H9 (cell line): ENCODE measurements around the gene PTPN12. TPM values are rescaled to one million over a fixed set of nuclear protein-coding genes. Genes with fewer than 3 reads are reported as not detected.

Source experiments
- DNase-seq: peaks from one replicate; pipeline ENCODE4 v3.0.0-alpha.2; 2017
- H2AFZ ChIP-seq: one replicate; pipeline ENCODE4 v1.6.1; 2013; ENCODE audit warnings: mild to moderate bottlenecking, low read length, control low read depth, moderate library complexity
- H2AK5ac ChIP-seq: 2 replicates; pipeline ENCODE4 v1.6.1; 2013; ENCODE audit warnings: low read length, control low read depth, mixed read lengths; ENCODE audit not compliant: insufficient read length
- H2BK120ac ChIP-seq: one replicate; pipeline ENCODE4 v1.6.1; 2013; ENCODE audit warnings: low read depth, mild to moderate bottlenecking, low read length, control low read depth, inconsistent platforms; ENCODE audit not compliant: poor library complexity, severe bottlenecking
- H2BK12ac ChIP-seq: 2 replicates; pipeline ENCODE4 v1.6.1; 2013; ENCODE audit warnings: low read length, control low read depth, mixed read lengths, low read depth; ENCODE audit not compliant: insufficient read length
- H2BK15ac ChIP-seq: 2 replicates; pipeline ENCODE4 v1.6.1; 2013; ENCODE audit warnings: low read depth, low read length, control low read depth
- H2BK20ac ChIP-seq: one replicate; pipeline ENCODE4 v1.6.1; 2013; ENCODE audit warnings: low read depth, mild to moderate bottlenecking, low read length, control low read depth, inconsistent platforms; ENCODE audit not compliant: poor library complexity, severe bottlenecking
- H2BK5ac ChIP-seq: 2 replicates; pipeline ENCODE4 v1.6.1; 2013; ENCODE audit warnings: low read length, control low read depth, mixed read lengths; ENCODE audit not compliant: insufficient read length
- H3K14ac ChIP-seq: 2 replicates; pipeline ENCODE4 v1.6.1; 2013; ENCODE audit warnings: low read length, control low read depth; ENCODE audit not compliant: insufficient read depth
- H3K18ac ChIP-seq: 2 replicates; pipeline ENCODE4 v1.6.1; 2013; ENCODE audit warnings: low read depth, mild to moderate bottlenecking, mixed read lengths, low read length, control low read depth; ENCODE audit not compliant: insufficient read length
- H3K23ac ChIP-seq: 2 replicates; pipeline ENCODE4 v1.6.1; 2013; ENCODE audit warnings: low read length, control low read depth, mixed read lengths, low read depth; ENCODE audit not compliant: insufficient read length
- H3K23me2 ChIP-seq: 2 replicates; pipeline ENCODE4 v1.6.1; 2013; ENCODE audit warnings: low read depth, mild to moderate bottlenecking, mixed read lengths, low read length, control low read depth; ENCODE audit not compliant: insufficient read length, poor library complexity, severe bottlenecking
- H3K27ac ChIP-seq: 2 replicates; pipeline ENCODE4 v1.5.1; 2013; ENCODE audit warnings: low read length, control low read depth, mixed read lengths, low read depth; ENCODE audit not compliant: insufficient read length
- H3K27me3 ChIP-seq: 2 replicates; pipeline ENCODE4 v1.6.1; 2013; ENCODE audit warnings: low read length, control low read depth, inconsistent platforms; ENCODE audit not compliant: insufficient read depth
- H3K4ac ChIP-seq: 2 replicates; pipeline ENCODE4 v1.6.1; 2013; ENCODE audit warnings: low read depth, mild to moderate bottlenecking, control low read depth, inconsistent platforms, low read length, moderate library complexity
- H3K4me1 ChIP-seq: 2 replicates; pipeline ENCODE4 v1.6.1; 2013; ENCODE audit warnings: low read length, control low read depth, inconsistent platforms; ENCODE audit not compliant: insufficient read depth
- H3K4me2 ChIP-seq: 2 replicates; pipeline ENCODE4 v1.6.1; 2013; ENCODE audit warnings: low read length, control low read depth, mixed read lengths; ENCODE audit not compliant: insufficient read length, insufficient read depth
- H3K56ac ChIP-seq: 2 replicates; pipeline ENCODE4 v1.6.1; 2013; ENCODE audit warnings: low read depth, mild to moderate bottlenecking, mixed read lengths, low read length, control low read depth; ENCODE audit not compliant: insufficient read length
- H3K79me1 ChIP-seq: 2 replicates; pipeline ENCODE4 v1.6.1; 2013; ENCODE audit warnings: low read depth, mild to moderate bottlenecking, moderate library complexity, low read length, control low read depth, inconsistent platforms; ENCODE audit not compliant: insufficient read depth, poor library complexity, severe bottlenecking
- H3K79me2 ChIP-seq: 2 replicates; pipeline ENCODE4 v1.6.1; 2013; ENCODE audit warnings: low read length, control low read depth, inconsistent platforms; ENCODE audit not compliant: insufficient read depth
- H3K9ac ChIP-seq: 2 replicates; pipeline ENCODE4 v1.6.1; 2013; ENCODE audit warnings: low read length, control low read depth, mixed read lengths; ENCODE audit not compliant: insufficient read length; ENCODE audit errors: extremely low read depth
- H3K9me3 ChIP-seq: one replicate; pipeline ENCODE4 v1.6.1; 2013; ENCODE audit warnings: low read depth, low read length, inconsistent platforms; ENCODE audit not compliant: control insufficient read depth
- H3T11ph ChIP-seq: one replicate; pipeline ENCODE4 v1.6.1; 2013; ENCODE audit warnings: mild to moderate bottlenecking, low read length, control low read depth, inconsistent platforms
- H4K20me1 ChIP-seq: one replicate; pipeline ENCODE4 v1.6.1; 2013; ENCODE audit not compliant: control insufficient read depth, insufficient read length, insufficient read depth
- H4K5ac ChIP-seq: 2 replicates; pipeline ENCODE4 v1.6.1; 2013; ENCODE audit warnings: low read depth, mild to moderate bottlenecking, mixed read lengths, low read length, control low read depth; ENCODE audit not compliant: insufficient read length
- H4K8ac ChIP-seq: replicated peaks from 2 replicates; pipeline ENCODE4 v1.6.1; 2013; ENCODE audit warnings: low read length, control low read depth, mixed read lengths, low read depth; ENCODE audit not compliant: insufficient read length
- H4K91ac ChIP-seq: 2 replicates; pipeline ENCODE4 v1.6.1; 2013; ENCODE audit warnings: low read depth, mild to moderate bottlenecking, moderate library complexity, mixed read lengths, low read length, control low read depth; ENCODE audit not compliant: insufficient read length
- H3K27ac Mint-ChIP-seq, 3 experiments: 2 replicates in 2 of 3; 3 replicates in 1 of 3; pipeline ENCODE4 v1.8.0; 2020 to 2021; ENCODE audit warnings: mixed read lengths in 3 of 3, mild to moderate bottlenecking in 1 of 3, moderate library complexity in 1 of 3
- H3K27me3 Mint-ChIP-seq: 2 replicates; pipeline ENCODE4 v1.8.0; 2021; ENCODE audit warnings: low read depth, mild to moderate bottlenecking, moderate library complexity, mixed read lengths
- H3K36me3 Mint-ChIP-seq, 3 experiments: 2 replicates in 2 of 3; 3 replicates in 1 of 3; pipeline ENCODE4 v1.8.0; 2020 to 2021; ENCODE audit warnings: low read depth in 3 of 3, mixed read lengths in 3 of 3; ENCODE audit not compliant: insufficient read depth in 1 of 3
- H3K4me1 Mint-ChIP-seq, 2 experiments: 2 replicates each; pipeline ENCODE4 v1.8.0; 2020; ENCODE audit warnings: mixed read lengths in 2 of 2
- H3K4me3 Mint-ChIP-seq, 2 experiments: 2 replicates in 1 of 2; 3 replicates in 1 of 2; pipeline ENCODE4 v1.8.0; 2020 to 2021; ENCODE audit warnings: mild to moderate bottlenecking in 2 of 2, mixed read lengths in 2 of 2, moderate library complexity in 1 of 2
- H3K9me3 Mint-ChIP-seq, 2 experiments: 2 replicates in 1 of 2; 3 replicates in 1 of 2; pipeline ENCODE4 v1.8.0; 2020; ENCODE audit warnings: mild to moderate bottlenecking in 2 of 2, mixed read lengths in 2 of 2, moderate library complexity in 1 of 2
- WGBS: extraction: QIAGEN DNeasy Blood & Tissue Kit; methylation state at CpG from one replicate; pipeline ENCODE4 v1.1.7; 2013; ENCODE audit warnings: missing lambda C conversion rate, low lambda C conversion rate, mixed read lengths; ENCODE audit not compliant: insufficient read length; ENCODE audit errors: extremely low coverage; 5-methylcytosine and 5-hydroxymethylcytosine counted together
- total RNA-seq: library from RNA; stranded (reverse); gene quantifications from 2 replicates; pipeline ENCODE4 v1.2.1, GENCODE V29; 2021
- TF ChIP-seq, protein P1 (sequence below): fragments of 200-600 bp; sonication (generic); conservative IDR thresholded peaks from 3 replicates; pipeline ENCODE4 v1.8.0; 2021; ENCODE audit warnings: antibody characterized with exemption, mild to moderate bottlenecking

Gene PTPN12
- total RNA-seq, 1 experiment from 2014 or later, result 128 TPM

DNA sequence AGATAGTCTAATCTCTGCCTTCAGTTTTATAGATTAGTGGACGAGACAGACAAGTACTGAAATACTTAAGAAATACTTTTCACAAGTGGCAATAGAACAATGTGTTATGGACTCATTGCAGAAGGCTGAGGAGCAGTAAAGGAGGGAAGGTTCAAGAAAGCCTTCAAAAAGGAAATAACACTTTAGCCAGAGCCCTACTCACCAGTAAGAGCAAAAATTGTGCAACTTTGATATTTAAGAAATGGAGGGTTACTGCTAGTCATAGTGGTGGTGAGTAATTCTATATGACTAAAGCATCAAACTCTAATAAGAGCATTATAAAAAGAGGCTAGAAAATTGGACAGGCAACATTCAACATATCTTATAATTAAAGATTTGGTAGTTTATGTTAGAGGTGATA lies 28.8 kb downstream of the PTPN12 start:
- no peak overlapping the region for H3K9ac ChIP-seq
- peaks cover 34% of the 10 kb centered on the region; the same call in 1 of the 2 replicates for H3K79me2 ChIP-seq
- Mint-ChIP-seq H3K36me3 (peaks cover 3 to 11% (median 11%) of the 10 kb centered on the region in 3 experiments; a peak in 4 of 7 replicates), H3K4me1 (peaks cover 30 to 31% of the 10 kb centered on the region in 2 experiments), H3K27ac (peak overlapping the region in 1 of 3 experiments; percentile 37; a peak in 2 of 7 replicates), H3K4me3 (no peak overlapping the region), H3K9me3 (no peaks in the 10 kb centered on the region), H3K27me3 (no peaks in the 10 kb centered on the region)
- DNase-seq, result no peak
- H3K27ac ChIP-seq, result no peak overlapping the region
- H2BK5ac ChIP-seq, result no peak overlapping the region
- no peak overlapping the region for H3K4me2 ChIP-seq
- H3K79me1 ChIP-seq, result peaks cover 3% of the 10 kb centered on the region
- no peak overlapping the region for H2AFZ ChIP-seq
- WGBS, result no CpG with 5 or more reads among the region's 1 CpG
- TF ChIP-seq, protein P1, sequence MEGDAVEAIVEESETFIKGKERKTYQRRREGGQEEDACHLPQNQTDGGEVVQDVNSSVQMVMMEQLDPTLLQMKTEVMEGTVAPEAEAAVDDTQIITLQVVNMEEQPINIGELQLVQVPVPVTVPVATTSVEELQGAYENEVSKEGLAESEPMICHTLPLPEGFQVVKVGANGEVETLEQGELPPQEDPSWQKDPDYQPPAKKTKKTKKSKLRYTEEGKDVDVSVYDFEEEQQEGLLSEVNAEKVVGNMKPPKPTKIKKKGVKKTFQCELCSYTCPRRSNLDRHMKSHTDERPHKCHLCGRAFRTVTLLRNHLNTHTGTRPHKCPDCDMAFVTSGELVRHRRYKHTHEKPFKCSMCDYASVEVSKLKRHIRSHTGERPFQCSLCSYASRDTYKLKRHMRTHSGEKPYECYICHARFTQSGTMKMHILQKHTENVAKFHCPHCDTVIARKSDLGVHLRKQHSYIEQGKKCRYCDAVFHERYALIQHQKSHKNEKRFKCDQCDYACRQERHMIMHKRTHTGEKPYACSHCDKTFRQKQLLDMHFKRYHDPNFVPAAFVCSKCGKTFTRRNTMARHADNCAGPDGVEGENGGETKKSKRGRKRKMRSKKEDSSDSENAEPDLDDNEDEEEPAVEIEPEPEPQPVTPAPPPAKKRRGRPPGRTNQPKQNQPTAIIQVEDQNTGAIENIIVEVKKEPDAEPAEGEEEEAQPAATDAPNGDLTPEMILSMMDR, result no peak
- no peak overlapping the region for H2BK120ac ChIP-seq
- no peaks in the 10 kb centered on the region for H3K27me3 ChIP-seq
- no peak overlapping the region for H2BK20ac ChIP-seq
- H4K8ac ChIP-seq, result no peak overlapping the region
- no peaks in the 10 kb centered on the region for H3K9me3 ChIP-seq
- no peak overlapping the region for H2AK5ac ChIP-seq
- no peaks in the 10 kb centered on the region; the same call in 1 of the 2 replicates for H3K4me1 ChIP-seq
- H4K5ac ChIP-seq, result no peak overlapping the region
- H3T11ph ChIP-seq, result no peak overlapping the region
- H3K23me2 ChIP-seq, result no peaks in the 10 kb centered on the region
- H2BK15ac ChIP-seq, result no peak overlapping the region
- H3K56ac ChIP-seq, result no peak overlapping the region
- H3K14ac ChIP-seq, result no peak overlapping the region
- H4K91ac ChIP-seq, result no peak overlapping the region
- no peaks in the 10 kb centered on the region for H4K20me1 ChIP-seq
- H3K18ac ChIP-seq, result no peak overlapping the region
- no peak overlapping the region for H2BK12ac ChIP-seq
- no peak overlapping the region for H3K4ac ChIP-seq
- H3K23ac ChIP-seq, result no peak overlapping the region
